Astrocyte of the hippocampus (primary cell): ENCODE results near the gene RAB31.
A peak's percentile ranks its signal among the peaks of the same experiment; 100 is the strongest.

Experiments
- DNase-seq: peaks from one replicate; pipeline ENCODE4 v3.0.0; 2011; ENCODE audit warnings: low read depth, low spot score

The RAB31 gene

GRCh38 chr18:9817286-9817685 is 109.2 kb downstream of the RAB31 start:
- DNase-seq = no peak

- DNase-seq = no peak
These were observed 109.8 kb downstream of the RAB31 start for GRCh38 chr18:9817725-9818422.

GRCh38 chr18:9818423-9818734 is 110.3 kb downstream of the RAB31 start:
- no peak for DNase-seq

GRCh38 chr18:9820127-9820526 is 112.0 kb downstream of the RAB31 start:
- no peak for DNase-seq

GRCh38 chr18:9820719-9821118 is 112.6 kb downstream of the RAB31 start:
- DNase-seq = no peak

- DNase-seq = no peak
These were observed 114.6 kb downstream of the RAB31 start for GRCh38 chr18:9822587-9823185.

GRCh38 chr18:9823805-9824473 is 115.8 kb downstream of the RAB31 start:
- peak; percentile 88 for DNase-seq

- peak; percentile 71 for DNase-seq
These were observed 116.4 kb downstream of the RAB31 start for GRCh38 chr18:9824474-9824832.

- no peak for DNase-seq
These were observed 116.9 kb downstream of the RAB31 start for GRCh38 chr18:9824952-9825371.

- peak; percentile 78 for DNase-seq
These were observed 117.5 kb downstream of the RAB31 start for GRCh38 chr18:9825571-9826073.

- DNase-seq = no peak
These were observed 118.6 kb downstream of the RAB31 start for GRCh38 chr18:9826685-9827084.

GRCh38 chr18:9827211-9827792 is 119.2 kb downstream of the RAB31 start:
- DNase-seq = no peak

GRCh38 chr18:9827793-9828505 is 119.8 kb downstream of the RAB31 start:
- peak; percentile 89 for DNase-seq

- no peak for DNase-seq
These were observed 120.7 kb downstream of the RAB31 start for GRCh38 chr18:9828506-9829396.

- DNase-seq = no peak
These were observed 121.3 kb downstream of the RAB31 start for GRCh38 chr18:9829397-9829712.

GRCh38 chr18:9831036-9831722 is 123.1 kb downstream of the RAB31 start:
- no peak for DNase-seq

- DNase-seq = no peak
These were observed 123.7 kb downstream of the RAB31 start for GRCh38 chr18:9831723-9832199.

- DNase-seq = no peak
These were observed 124.8 kb downstream of the RAB31 start for GRCh38 chr18:9832871-9833270.

GRCh38 chr18:9834551-9834950 is 126.5 kb downstream of the RAB31 start:
- no peak for DNase-seq

- no peak for DNase-seq
These were observed 127.1 kb downstream of the RAB31 start for GRCh38 chr18:9835113-9835755.
